Stimulated activated CD8-positive, alpha-beta memory T cell treated with anti-CD3 and anti-CD28 coated beads, Interleukin-2, amount 100 ng/mL, for 1 hour (primary cell): ENCODE results near the gene PLVAP.

Source experiments
- DNase-seq, 2 donors: peaks; one replicate each; pipeline ENCODE4 v3.0.0-alpha.2; 2020; ENCODE audit warnings: low read depth in 2 of 2

PLVAP gene

DNA sequence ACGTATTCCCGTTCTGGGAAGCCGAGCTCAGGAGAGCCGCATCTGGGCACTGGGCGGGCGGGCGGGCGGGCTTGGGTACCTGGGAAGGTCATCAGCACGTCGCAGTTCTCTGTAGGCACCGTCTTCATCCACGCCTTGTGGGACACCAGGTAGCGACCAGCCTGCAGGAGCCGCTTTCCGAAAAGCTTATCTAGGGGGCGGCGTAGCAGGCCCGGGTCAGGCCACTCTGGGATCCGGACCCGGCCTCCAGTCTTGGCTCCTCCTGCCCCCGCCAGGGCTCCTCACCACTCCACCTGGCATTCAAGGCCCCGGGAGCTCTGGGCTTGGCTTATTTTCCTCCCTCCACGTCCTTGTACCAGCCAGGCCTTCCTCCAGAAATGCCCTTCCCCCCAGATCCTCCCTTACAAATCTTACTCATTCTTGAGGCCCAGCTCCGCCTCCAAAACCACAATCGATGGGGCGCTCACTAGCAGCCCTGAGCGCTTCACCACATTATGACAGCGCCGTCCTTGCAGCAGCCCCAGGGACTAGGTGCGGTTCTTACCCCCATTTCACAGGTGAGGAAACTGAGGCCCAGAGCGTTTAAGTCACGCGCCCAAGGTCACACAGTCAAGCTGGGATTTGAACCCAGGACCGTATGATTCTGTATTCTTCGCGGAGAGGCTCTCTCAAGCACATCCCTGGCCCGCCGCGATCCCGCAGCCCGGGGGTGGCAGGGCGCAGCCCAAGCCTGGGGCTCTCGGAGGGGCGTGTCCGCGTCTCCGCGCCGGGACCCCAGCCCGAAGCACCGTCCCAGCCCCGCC, 43.3 kb downstream of the PLVAP start:
- DNase-seq: peak; percentile 45 to 53

DNA sequence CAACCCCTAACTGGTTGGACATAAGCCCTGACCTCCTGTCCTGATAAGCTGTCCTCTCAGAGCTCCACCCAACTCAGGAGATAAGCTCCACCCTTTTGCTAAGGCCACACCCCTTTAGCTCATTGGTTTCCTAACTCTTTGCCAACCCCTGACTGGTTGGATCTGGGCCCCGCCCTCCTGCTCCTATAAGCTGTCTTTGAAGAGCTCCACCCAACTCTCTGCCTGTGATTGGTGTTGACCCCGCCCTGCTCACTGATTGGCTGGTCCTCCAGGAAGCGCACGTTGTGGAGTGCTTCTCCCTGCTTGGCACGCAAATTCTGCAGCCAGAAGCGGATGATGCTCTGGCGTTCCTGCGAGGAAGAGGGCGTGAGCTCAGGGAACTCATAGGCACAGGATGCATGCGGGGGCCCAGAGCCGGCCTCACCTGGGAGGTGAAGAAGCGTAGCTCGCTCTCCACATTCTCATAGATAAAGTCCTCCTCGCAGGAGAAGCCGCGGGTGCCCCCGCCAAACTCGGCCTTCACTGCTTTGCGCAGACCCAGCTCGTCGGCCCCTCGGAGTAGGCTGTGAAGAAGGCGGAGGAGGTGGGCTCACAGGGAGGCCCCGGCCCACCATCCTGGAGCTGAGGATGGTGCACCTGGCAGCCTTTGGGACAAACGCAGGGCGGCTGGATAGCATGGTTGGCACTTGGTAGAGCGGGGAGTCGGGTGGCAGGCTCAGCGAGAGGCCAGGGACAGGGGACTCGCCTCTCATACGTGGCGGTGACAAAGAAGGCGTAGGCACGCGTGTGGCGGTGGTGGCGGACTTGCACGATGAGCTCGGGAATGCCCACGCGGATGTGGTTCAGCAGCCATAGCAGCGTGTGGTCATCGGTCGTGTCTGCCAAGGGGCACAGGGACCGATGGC, 44.2 kb downstream of the PLVAP start:
- DNase-seq: no peak

DNA sequence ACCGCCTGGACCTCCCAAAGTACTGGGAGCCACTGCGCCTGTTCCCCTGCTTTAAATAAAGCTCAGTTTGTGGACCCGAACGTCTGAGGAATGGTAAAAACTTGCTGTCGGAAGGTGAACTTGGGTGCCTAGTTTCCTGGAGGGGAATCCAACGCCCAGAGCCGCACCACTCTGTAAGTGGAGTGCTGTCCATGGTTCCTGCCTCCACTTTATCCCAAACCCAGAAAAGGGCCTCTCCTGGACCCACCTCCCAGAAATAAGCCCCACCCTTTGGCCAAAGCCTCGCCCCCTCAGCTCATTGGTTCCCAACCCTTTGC, 44.8 kb downstream of the PLVAP start:
- no peak for DNase-seq

GRCh38 chr19:17331045-17331558, 46.0 kb downstream of the PLVAP start:
- no peak for DNase-seq

- DNase-seq: no peak
Observed at GRCh38 chr19:17330262-17331044, 46.7 kb downstream of the PLVAP start.

DNA sequence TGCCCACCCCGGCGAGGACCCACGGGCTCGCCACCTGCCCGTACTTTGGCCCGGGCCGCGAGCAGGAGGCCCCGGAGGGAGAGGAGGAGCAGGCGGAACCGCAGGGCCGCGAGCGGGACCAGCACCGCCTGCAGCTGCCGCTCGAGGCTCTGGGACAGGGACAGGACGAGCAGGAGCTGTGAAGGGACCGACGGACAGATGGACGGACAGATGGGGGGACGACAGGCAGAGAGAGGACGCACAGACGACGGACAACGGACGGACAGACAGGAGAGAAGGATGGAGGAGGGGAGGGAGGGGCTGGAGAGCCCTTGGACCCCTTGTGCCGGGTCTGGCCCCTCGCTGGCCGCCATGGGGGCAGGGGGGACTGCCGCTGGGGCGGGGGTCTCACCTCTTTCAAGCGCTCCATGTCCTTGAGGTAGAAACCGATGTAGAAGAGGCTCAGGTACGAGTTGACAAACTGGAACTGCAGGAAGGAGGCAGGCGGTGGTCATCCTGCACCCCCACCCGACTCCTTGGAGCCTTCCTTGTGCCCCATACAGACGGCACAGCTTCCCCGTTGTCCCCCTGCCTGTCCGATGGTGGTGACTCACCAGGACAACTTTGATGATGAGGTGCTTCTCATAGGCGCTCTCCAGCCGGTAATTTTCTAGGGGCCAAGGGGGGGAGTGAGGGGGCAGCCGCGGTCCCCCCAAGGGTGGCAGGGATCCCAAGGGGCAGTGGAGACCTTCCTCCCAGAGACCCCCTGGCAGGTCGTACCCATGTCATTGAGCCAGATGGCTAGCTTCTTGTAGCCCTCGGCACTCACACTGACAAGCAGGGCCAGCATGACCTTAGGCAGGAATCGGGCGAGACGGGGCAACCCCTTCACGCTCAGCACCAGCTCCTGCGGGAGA, 47.5 kb downstream of the PLVAP start:
- DNase-seq: no peak

DNA sequence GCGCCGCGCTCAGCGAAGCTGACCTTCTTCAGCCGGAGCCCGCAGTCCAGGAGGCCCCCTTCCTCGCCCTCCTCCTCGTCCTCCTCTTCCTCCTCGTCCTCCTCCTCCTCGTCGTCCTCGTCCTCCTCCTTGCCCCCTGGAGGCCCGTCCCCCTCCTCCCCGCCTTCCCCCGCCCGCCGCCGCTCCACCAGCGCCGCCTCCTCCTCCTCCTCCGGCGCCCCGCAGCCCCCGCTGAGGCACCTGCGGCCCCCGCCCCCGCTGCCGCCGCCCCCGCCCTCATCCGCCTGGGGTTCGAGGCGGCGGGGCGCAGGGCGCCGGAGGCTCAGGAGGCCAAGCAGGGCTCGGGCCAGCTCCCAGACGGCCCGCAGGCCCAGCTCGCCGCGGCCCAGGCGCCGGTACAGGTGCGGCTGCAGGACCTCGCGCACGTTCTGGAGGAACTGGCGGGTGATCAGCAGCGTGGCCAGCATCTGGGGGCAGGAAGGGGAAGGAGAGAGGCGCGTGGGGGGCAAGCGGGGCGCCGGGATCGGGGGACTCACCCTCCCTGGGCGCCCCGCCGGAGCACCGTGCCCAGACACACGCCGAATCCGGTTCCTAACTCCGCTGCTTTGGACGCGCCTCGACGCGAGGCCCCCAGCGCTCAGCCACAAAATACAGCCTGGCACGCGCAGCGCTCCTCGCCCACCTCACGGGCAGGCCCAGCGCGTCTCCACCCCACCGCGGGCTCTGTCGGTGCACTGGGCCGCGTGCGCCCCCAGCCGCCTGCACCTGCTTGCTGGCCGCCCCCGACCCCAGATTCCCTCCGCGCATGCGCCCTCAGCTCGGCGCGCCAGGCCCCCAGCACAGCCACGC, 48.4 kb downstream of the PLVAP start:
- no peak for DNase-seq

DNA sequence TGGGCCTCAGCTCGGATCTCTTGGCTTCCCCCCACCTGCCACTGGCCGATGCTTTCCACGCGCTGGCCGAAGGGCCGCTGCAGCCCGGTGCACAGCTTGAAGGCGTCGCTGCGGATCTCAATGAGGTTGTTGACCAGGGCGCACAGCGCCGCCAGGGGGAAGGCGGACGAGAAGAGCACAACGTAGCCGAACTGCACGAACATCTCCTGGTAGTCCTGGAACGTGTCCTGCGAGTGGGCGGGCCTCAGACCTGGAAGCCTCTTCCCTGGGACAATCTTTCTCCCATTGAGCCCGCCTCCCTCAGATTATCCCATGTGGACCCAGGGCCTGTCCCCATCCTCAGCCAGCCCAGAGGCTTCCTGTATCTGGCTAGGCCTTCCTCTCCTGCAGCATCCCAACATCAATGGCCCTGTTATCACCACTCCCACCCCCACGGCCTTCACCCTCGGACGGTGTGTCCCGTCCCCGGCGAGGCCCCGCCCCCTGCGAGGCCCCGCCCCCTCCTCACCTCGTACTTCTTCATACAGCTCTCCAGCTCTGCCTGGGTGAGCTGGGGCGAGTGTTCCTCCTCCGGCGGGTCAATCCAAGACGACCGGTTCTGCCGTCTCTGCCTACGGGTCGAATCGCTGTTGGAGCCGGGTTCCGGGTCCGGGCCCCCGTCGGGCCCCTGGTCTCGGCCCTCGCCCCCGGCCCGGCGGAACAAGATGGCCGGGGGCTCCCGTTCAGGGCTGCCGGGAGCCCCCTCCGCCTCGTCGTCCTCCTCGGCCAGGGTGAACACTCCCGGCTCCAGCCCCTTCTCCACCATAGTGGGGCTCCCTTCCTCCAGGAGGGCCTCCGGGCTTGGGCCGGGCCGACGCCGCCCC, 49.3 kb downstream of the PLVAP start:
- no peak for DNase-seq

DNA sequence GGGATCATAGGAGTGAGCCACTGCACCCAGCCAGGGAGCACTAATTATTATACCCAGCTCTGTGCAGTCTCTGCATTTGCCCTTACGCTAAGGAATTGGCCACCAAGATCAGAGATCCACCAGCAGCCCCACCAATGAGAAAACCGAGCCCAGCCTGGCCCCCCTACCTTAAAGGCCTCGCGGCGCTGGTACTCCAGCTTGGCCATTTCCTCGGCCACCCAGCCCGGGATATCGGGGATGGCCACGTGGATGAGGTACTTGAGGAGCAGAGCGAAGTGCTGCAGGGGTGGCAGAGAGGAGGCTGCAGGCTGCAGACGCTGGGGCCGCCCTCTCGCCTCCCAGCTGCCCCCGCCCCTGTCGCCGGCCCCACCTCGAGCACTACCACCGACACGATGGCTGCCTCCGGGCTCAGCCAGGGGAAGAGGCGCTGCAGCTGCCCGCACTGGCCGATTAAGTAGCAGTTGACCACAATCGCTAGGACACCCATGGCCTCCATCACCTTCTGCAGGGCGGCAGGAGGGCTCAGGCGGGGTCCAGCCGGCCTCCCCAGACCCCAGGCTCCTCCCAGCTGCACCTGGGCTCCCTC, 50.0 kb downstream of the PLVAP start:
- no peak for DNase-seq

GRCh38 chr19:17326595-17326966, 50.6 kb downstream of the PLVAP start:
- no peak for DNase-seq

GRCh38 chr19:17325881-17326594, 51.1 kb downstream of the PLVAP start:
- no peak for DNase-seq

DNA sequence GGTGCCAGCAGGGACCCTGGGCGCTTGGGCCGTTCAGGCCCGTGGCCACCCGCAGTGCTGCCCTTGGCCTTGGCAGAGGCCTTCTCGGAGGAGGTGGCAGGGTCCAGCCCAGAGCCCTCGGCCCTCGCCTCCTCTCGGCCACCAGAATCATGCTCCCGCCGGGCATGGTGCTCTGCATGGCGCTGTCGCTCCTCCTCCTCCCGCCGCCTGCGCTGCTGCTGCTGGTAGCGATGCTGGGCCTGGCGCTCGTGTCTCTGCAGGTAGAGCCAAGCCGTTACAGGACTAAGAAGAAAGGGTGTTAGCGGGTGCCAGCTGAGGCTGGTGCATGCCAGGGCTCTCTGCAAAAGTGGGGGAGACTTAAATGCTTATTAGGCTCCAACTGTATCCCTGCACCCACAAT, 52.0 kb downstream of the PLVAP start:
- no peak for DNase-seq

DNA sequence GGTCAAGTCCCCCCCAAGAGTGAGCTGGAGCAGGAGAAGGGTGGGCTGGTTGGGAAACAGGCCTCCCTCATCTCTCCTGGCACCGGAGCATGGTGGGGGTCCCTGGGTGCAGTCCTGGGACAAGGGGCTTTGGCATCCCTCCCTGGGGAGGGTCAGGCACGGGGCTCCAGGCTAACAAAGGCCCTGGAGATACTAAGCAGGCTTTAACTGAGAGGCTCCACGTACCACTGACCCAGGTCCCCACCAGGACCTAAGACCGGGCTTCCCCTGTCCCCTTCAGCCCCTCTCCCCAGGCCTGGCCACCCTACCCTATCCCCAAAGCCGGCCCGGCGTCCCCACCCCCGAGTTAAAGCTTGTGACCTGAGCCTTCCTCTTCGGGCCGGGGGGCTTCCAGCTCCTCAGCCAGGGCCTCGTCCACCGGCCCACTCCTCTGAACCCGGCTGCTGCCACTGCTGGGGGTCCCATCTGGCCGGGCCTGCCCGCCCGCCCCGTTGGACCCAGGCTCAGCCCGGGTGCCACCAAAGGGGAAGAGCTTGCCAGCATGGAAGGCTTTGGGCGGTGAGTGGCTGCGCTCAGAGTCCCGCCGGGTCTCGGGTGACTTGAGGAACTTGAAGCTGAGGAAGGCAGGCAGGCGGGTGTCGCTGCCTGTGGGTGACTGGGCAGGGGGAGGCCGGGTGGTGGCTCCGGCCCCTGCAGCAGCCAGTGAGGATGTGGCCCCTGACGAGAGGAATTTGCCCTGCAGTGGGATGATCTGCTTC, 52.6 kb downstream of the PLVAP start:
- DNase-seq: no peak

DNA sequence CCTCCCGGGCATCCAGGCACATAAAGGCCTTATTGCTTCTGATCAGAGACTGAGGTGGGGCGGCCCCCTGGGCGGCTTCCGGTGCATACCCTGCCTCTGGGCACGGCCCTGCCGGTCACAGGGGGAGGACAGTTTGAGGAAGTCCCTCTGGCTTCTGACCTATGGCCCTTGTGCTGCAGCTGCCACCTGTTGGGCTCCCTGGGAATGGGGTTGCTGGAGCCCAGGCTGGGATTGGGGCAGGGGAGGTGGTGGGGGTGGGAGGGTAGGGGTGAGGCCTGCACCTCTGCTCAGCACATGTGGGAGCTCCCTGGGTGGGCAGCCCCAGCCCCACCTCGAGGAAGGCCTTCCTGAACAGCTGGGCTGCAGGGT, 53.2 kb downstream of the PLVAP start:
- no peak for DNase-seq

GRCh38 chr19:17323300-17323963, 53.7 kb downstream of the PLVAP start:
- no peak for DNase-seq

DNA sequence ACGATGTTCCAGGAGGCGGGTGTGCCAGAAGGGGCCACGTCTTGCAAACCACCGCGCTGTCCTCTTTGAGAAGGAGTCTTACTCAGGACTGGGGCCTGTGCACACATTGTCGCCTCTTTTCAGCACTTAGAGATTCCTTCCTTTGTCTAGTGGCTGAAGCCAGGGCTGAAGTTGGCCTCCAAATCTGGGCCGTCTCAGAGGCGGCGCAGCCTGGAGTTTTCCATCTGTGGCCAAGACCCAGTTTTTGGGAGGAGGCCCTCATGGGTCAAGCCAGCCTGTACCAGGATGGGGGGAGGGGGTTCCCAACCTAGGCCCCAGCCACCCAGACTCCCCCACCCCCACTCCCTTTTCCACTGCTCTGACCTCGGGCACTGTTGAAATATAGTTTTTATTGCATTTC, 54.3 kb downstream of the PLVAP start:
- DNase-seq: no peak
